Common myeloid progenitor, CD34-positive (primary cell): ENCODE results near the gene VKORC1.

Source experiments
- CTCF ChIA-PET: fragments of 350-600 bp; sonication (Branson Sonifier 250); formaldehyde crosslinking; loops from one replicate; lab custom pipeline; 2021; ENCODE audit warnings: antibody characterized with exemption; lab: Charles Lee
- POLR2A ChIA-PET: fragments of 350-600 bp; sonication (Branson Sonifier 250); formaldehyde crosslinking; loops from one replicate; lab custom pipeline; 2021; ENCODE audit warnings: antibody characterized with exemption; lab: Charles Lee
- DNase-seq, 3 donors: peaks; one replicate each; pipeline versions ENCODE4 v3.0.0 to v3.0.0-alpha.2; 2013
- H3K27ac ChIP-seq, 2 experiments: 1 replicate in 1 of 2; 2 replicates in 1 of 2; pipeline ENCODE4 v1.7.0; 2013; ENCODE audit warnings: inconsistent platforms in 2 of 2, low read length in 2 of 2, mild to moderate bottlenecking in 2 of 2, low read depth in 1 of 2, moderate library complexity in 1 of 2; ENCODE audit not compliant: severe bottlenecking in 2 of 2, insufficient read depth in 1 of 2, poor library complexity in 1 of 2
- H3K27me3 ChIP-seq, 5 experiments: replicated peaks in 2 of 5; 1 replicate in 3 of 5; 2 replicates in 2 of 5; pipeline versions ENCODE4 v1.6.1 to v1.7.0; 2013; ENCODE audit warnings: low read length in 4 of 5, mild to moderate bottlenecking in 2 of 5, moderate library complexity in 2 of 5, inconsistent platforms in 1 of 5; ENCODE audit not compliant: insufficient read depth in 5 of 5, control insufficient read depth in 4 of 5
- H3K36me3 ChIP-seq, 4 experiments: 1 replicate in 2 of 4; 2 replicates in 2 of 4; pipeline versions ENCODE4 v1.6.1 to v1.7.0; 2013; ENCODE audit warnings: low read length in 3 of 4, control low read depth in 1 of 4, mild to moderate bottlenecking in 1 of 4; ENCODE audit not compliant: control insufficient read depth in 4 of 4, insufficient read depth in 4 of 4
- H3K4me1 ChIP-seq, 4 experiments: 1 replicate in 3 of 4; 2 replicates in 1 of 4; pipeline versions ENCODE4 v1.6.1 to v1.7.1; 2013; ENCODE audit warnings: low read length in 3 of 4, mild to moderate bottlenecking in 3 of 4, control low read depth in 1 of 4, inconsistent platforms in 1 of 4, moderate library complexity in 1 of 4; ENCODE audit not compliant: control insufficient read depth in 4 of 4, insufficient read depth in 4 of 4; ENCODE audit errors: control extremely low read depth in 1 of 4
- H3K4me3 ChIP-seq, 7 experiments: 1 replicate in 4 of 7; 2 replicates in 3 of 7; pipeline versions ENCODE4 v1.5.1 to v1.7.0; 2013; ENCODE audit warnings: mild to moderate bottlenecking in 7 of 7, low read length in 6 of 7, moderate library complexity in 6 of 7, inconsistent platforms in 2 of 7, low read depth in 2 of 7, control low read depth in 1 of 7; ENCODE audit not compliant: insufficient read depth in 4 of 7, control insufficient read depth in 1 of 7; ENCODE audit errors: extremely low read depth in 1 of 7
- H3K9me3 ChIP-seq, 5 experiments: 1 replicate in 4 of 5; 2 replicates in 1 of 5; pipeline versions ENCODE4 v1.6.1 to v1.7.1; 2013; ENCODE audit warnings: low read length in 4 of 5, mild to moderate bottlenecking in 2 of 5, inconsistent platforms in 1 of 5, low read depth in 1 of 5, moderate library complexity in 1 of 5; ENCODE audit not compliant: control insufficient read depth in 4 of 5, insufficient read depth in 2 of 5; ENCODE audit errors: control extremely low read depth in 1 of 5
- WGBS: methylation state at CpG from one replicate; pipeline ENCODE4 v1.1.5; 2013; ENCODE audit not compliant: insufficient coverage; 5-methylcytosine and 5-hydroxymethylcytosine counted together

VKORC1 gene

DNA sequence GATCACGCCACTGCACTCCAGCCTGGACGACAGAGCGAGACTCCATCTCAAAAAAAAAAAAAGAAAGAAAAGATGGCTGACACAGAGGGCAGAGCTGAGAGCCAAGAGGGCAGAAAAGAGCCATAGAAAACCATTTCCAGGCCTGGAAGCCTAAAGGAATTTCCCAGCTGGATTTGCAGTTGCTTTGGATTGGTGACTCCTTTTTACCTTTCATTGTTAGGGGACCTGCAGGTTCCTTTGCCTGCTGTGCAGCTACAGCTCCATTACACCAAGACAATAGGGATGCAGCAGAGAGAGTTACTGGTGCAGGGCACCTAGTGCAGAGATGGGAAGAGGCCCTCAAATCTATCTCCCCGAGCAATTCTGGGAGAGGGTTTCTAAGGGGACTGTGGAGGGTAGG is 39.0 kb downstream of the VKORC1 start:
- H3K36me3 ChIP-seq, result peaks cover 0 to 7% (median 2%) of the 10 kb centered on the region in 4 experiments
- no peak for DNase-seq
- ChIA-PET POLR2A (no interaction called here), CTCF (interaction anchor here (1.1 kb wide), 1 partner anchor 9 kb away, joined by 3 read pairs; no protein-coding TSS in a partner anchor)
- H3K27me3 ChIP-seq, result no peaks in the 10 kb centered on the region
- H3K4me1 ChIP-seq, result no peaks in the 10 kb centered on the region
- H3K9me3 ChIP-seq, result no peaks in the 10 kb centered on the region
- WGBS, result 100% methylated on average over 1 of the region's 4 CpGs
- no peak overlapping the region for H3K27ac ChIP-seq
- no peak overlapping the region for H3K4me3 ChIP-seq

DNA sequence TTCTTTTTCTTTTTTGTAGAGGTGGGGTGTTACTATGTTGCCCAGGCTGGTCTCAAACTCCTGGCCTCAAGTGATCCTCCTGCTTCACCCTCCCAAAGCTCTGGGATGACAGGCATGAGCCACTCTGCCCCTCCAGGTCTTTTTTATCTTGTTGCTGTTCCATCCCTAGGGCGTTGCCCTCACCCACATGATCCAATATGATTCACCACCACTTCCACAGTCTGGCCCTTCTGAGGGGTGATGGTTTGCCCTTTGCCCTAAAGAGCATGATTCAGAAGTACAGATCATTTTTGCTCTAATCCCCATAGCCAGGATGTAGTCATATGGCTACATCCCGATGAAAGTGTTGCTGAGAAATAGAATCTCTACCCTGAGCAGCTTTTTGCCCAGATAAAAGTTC is 42.5 kb downstream of the VKORC1 start:
- DNase-seq, result no peak
- Histone ChIP-seq H3K4me1 (peaks cover 0 to 6% (median 5%) of the 10 kb centered on the region in 4 experiments), H3K27me3 (no peaks in the 10 kb centered on the region), H3K36me3 (no peaks in the 10 kb centered on the region), H3K4me3 (no peak overlapping the region), H3K27ac (no peak overlapping the region), H3K9me3 (no peaks in the 10 kb centered on the region)
- WGBS, result no CpG with 5 or more reads among the region's 2 CpGs
- ChIA-PET CTCF (no interaction called here), POLR2A (no interaction called here)

GRCh38 chr16:31050280-31051030 is 44.1 kb downstream of the VKORC1 start:
- Histone ChIP-seq H3K27ac (no peak overlapping the region), H3K9me3 (no peaks in the 10 kb centered on the region), H3K36me3 (no peaks in the 10 kb centered on the region), H3K4me1 (peaks cover 0 to 6% (median 5%) of the 10 kb centered on the region in 4 experiments), H3K27me3 (no peaks in the 10 kb centered on the region), H3K4me3 (no peak overlapping the region)
- 93% methylated on average over 8 of the region's 10 CpGs for WGBS
- CTCF ChIA-PET, result interaction anchor here (0.6 to 1.9 kb wide), 5 partner anchors 11 to 95 kb away, joined by 3 to 7 read pairs (median 4); no protein-coding TSS in a partner anchor
- POLR2A ChIA-PET, result interaction anchor here (0.6 kb wide), 2 partner anchors 197 kb away, joined by 3 read pairs; no protein-coding TSS in a partner anchor
- no peak for DNase-seq

- peaks cover 0 to 6% (median 5%) of the 10 kb centered on the region in 4 experiments for H3K4me1 ChIP-seq
- no peaks in the 10 kb centered on the region for H3K27me3 ChIP-seq
- H3K36me3 ChIP-seq, result peaks cover 12 to 39% (median 22%) of the 10 kb centered on the region in 4 experiments
- DNase-seq, result no peak
- ChIA-PET POLR2A (no interaction called here), CTCF (interaction anchor here (1.6 kb wide), 1 partner anchor 59 kb away, joined by 4 read pairs; the partner anchor contains the start of gene HSD3B7)
- no peaks in the 10 kb centered on the region for H3K9me3 ChIP-seq
- WGBS, result no CpG with 5 or more reads among the region's 4 CpGs
- H3K4me3 ChIP-seq, result no peak overlapping the region
- H3K27ac ChIP-seq, result no peak overlapping the region
These were observed 50.6 kb downstream of the VKORC1 start for GRCh38 chr16:31043898-31044481.

DNA sequence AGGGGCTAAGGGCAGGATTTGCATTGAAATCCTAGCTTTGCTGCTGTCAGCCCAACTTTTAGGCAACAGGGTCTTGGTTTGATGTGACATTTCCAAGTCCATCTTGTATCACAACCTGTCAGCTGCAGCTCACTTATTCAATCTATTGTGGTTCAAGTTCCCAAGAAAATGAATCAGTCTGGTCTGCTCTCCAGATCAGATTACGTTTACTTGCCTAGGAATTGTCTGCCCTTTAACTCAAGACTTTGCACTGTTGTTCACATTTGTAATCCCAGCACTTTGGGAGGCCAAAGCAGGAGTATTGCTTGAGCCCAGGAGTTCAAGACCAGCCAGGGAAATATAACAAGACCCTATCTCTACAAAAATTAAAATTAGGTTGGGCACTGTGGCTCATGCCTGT is 51.2 kb downstream of the VKORC1 start:
- no peak overlapping the region for H3K27ac ChIP-seq
- H3K4me3 ChIP-seq, result no peak overlapping the region
- no peaks in the 10 kb centered on the region for H3K9me3 ChIP-seq
- POLR2A ChIA-PET, result no interaction called here
- peaks cover 17 to 46% (median 26%) of the 10 kb centered on the region in 4 experiments for H3K36me3 ChIP-seq
- H3K4me1 ChIP-seq, result peaks cover 0 to 2% (median 1%) of the 10 kb centered on the region in 4 experiments
- no peaks in the 10 kb centered on the region for H3K27me3 ChIP-seq
- CTCF ChIA-PET, result interaction anchor here (1.6 kb wide), 1 partner anchor 58 kb away, joined by 4 read pairs; the partner anchor contains the start of gene HSD3B7
- DNase-seq, result no peak
- 100% methylated on average over 1 of the region's 1 CpG for WGBS

DNA sequence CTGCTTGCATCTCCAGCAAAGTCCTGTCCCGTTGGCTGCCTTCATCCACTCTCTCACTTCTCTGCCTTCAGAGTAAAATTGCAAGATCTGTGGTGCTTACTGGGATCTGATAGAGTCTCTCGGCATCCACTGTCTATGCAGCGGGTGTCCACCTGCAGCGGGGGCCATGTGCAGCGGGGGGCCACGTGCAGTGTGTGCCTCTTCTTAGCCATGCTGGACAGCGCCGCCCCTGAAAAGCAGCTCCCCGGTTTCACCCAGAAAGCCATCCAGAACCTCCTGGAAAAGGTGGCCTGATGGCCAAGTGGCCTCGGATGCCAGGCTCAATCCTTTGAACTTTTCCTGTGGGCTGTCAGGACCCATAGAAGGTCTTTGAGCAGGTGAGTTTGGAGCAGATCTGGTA is 51.7 kb downstream of the VKORC1 start:
- Histone ChIP-seq H3K36me3 (peaks cover 17 to 50% (median 31%) of the 10 kb centered on the region in 4 experiments), H3K4me3 (no peak overlapping the region), H3K27me3 (no peaks in the 10 kb centered on the region), H3K4me1 (no peaks in the 10 kb centered on the region), H3K9me3 (no peaks in the 10 kb centered on the region), H3K27ac (no peak overlapping the region)
- ChIA-PET CTCF (interaction anchor here (0.8 to 1.6 kb wide), 4 partner anchors 15 to 58 kb away, joined by 3 to 4 read pairs (median 4); partner anchors contain the start of gene HSD3B7), POLR2A (no interaction called here)
- 97% methylated on average over 10 of the region's 10 CpGs for WGBS
- no peak for DNase-seq
